SK-N-SH treated with all-trans-retinoic acid at 6 μM for 48 hours (cell line): ENCODE results near the gene DPH3.

Experiments used
- BACH2 ChIP-seq: fragments of 250-450 bp; sonication (Bioruptor Pico); IDR thresholded peaks from 2 replicates; pipeline ENCODE4 v1.9.0; 2021; ENCODE audit warnings: mild to moderate bottlenecking, borderline replicate concordance
- RARB ChIP-seq: fragments of 250-450 bp; sonication (Bioruptor Pico); IDR thresholded peaks from 2 replicates; pipeline ENCODE4 v1.8.0; 2021; ENCODE audit warnings: mild to moderate bottlenecking, moderate library complexity
- SNAI2 ChIP-seq: fragments of 250-450 bp; sonication (Bioruptor Pico); IDR thresholded peaks from 2 replicates; pipeline ENCODE4 v1.5.0; 2020; ENCODE audit warnings: mild to moderate bottlenecking, moderate library complexity
- TCF4 ChIP-seq: fragments of 250-450 bp; sonication (Bioruptor Pico); IDR thresholded peaks from 2 replicates; pipeline ENCODE4 v1.8.0; 2021; ENCODE audit warnings: mild to moderate bottlenecking, moderate library complexity, borderline replicate concordance
- TOX ChIP-seq: fragments of 250-450 bp; sonication (Bioruptor Pico); IDR thresholded peaks from 2 replicates; pipeline ENCODE4 v1.8.0; 2021; ENCODE audit warnings: mild to moderate bottlenecking, moderate library complexity, borderline replicate concordance
- TSHZ2 ChIP-seq: fragments of 250-450 bp; sonication (Bioruptor Pico); IDR thresholded peaks from 2 replicates; pipeline ENCODE4 v1.5.0; 2020; ENCODE audit warnings: mild to moderate bottlenecking, moderate library complexity
- ZFP3 ChIP-seq: fragments of 250-450 bp; sonication (Bioruptor Pico); IDR thresholded peaks from 2 replicates; pipeline ENCODE4 v1.5.0; 2020; ENCODE audit warnings: mild to moderate bottlenecking, moderate library complexity
- ZFP30 ChIP-seq: fragments of 450-650 bp; formaldehyde crosslinking; IDR thresholded peaks from 2 replicates; pipeline ENCODE4 v1.5.0; 2022; ENCODE audit warnings: mild to moderate bottlenecking, moderate library complexity
- ZNF70 ChIP-seq: fragments of 450-650 bp; formaldehyde crosslinking; IDR thresholded peaks from 2 replicates; pipeline ENCODE4 v1.5.0; 2020; ENCODE audit warnings: mild to moderate bottlenecking, moderate library complexity
- ZNF8 ChIP-seq: fragments of 450-650 bp; formaldehyde crosslinking; IDR thresholded peaks from 2 replicates; pipeline ENCODE4 v1.5.0; 2020; ENCODE audit warnings: mild to moderate bottlenecking, moderate library complexity
- TF ChIP-seq, protein P1 (sequence below): fragments of 250-450 bp; sonication (Bioruptor Pico); IDR thresholded peaks from 2 replicates; pipeline ENCODE4 v1.8.0; 2020; ENCODE audit warnings: mild to moderate bottlenecking, moderate library complexity, borderline replicate concordance

- TF ChIP-seq ZFP3 (no peak), TCF4 (CRISPR knock-in tag) (no peak), ZNF70 (CRISPR knock-in tag) (no peak), ZNF8 (CRISPR knock-in tag) (no peak), TSHZ2 (CRISPR knock-in tag) (no peak), ZFP30 (CRISPR knock-in tag) (no peak), SNAI2 (no peak), BACH2 (CRISPR knock-in tag) (no peak), TOX (CRISPR knock-in tag) (no peak), RARB (CRISPR knock-in tag) (no peak)
- TF ChIP-seq, protein P1, sequence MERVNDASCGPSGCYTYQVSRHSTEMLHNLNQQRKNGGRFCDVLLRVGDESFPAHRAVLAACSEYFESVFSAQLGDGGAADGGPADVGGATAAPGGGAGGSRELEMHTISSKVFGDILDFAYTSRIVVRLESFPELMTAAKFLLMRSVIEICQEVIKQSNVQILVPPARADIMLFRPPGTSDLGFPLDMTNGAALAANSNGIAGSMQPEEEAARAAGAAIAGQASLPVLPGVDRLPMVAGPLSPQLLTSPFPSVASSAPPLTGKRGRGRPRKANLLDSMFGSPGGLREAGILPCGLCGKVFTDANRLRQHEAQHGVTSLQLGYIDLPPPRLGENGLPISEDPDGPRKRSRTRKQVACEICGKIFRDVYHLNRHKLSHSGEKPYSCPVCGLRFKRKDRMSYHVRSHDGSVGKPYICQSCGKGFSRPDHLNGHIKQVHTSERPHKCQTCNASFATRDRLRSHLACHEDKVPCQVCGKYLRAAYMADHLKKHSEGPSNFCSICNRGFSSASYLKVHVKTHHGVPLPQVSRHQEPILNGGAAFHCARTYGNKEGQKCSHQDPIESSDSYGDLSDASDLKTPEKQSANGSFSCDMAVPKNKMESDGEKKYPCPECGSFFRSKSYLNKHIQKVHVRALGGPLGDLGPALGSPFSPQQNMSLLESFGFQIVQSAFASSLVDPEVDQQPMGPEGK: no peak
Observed at GRCh38 chr3:16307832-16308531, 43.2 kb upstream of the DPH3 start.
